Endothelial cell of umbilical vein (primary cell): ENCODE data around the gene IGSF3. TPM values are rescaled to one million over a fixed set of nuclear protein-coding genes. Genes with fewer than 3 reads are reported as not detected.

Experiments
- BruUV-seq: library from RNA; stranded (reverse); fragments of 400-500 nt; replicated peaks from 2 replicates; lab custom pipeline; 2021; lab: Mats Ljungman, UMichigan
- CTCF ChIA-PET: fragments of 300-600, 350-600 bp; sonication (Branson Sonifier 250); formaldehyde crosslinking; loops from one replicate; lab custom pipeline; 2021; ENCODE audit warnings: antibody characterized with exemption, inconsistent platforms; lab: Charles Lee
- POLR2A ChIA-PET: fragments of 300-600, 350-600 bp; sonication (Branson Sonifier 250); formaldehyde crosslinking; loops from one replicate; lab custom pipeline; 2021; ENCODE audit warnings: antibody characterized with exemption, inconsistent platforms; lab: Charles Lee
- DNase-seq: peaks from one replicate; pipeline ENCODE4 v3.0.0-alpha.2; 2011; ENCODE audit warnings: low read depth, low spot score
- FAIRE-seq: peaks from 2 replicates; lab custom pipeline; 2011; peaks lifted over from hg19 to GRCh38; lab: Jason Lieb, UNC
- H2AFZ ChIP-seq: 2 replicates; pipeline ENCODE4 v1.6.0; 2012; ENCODE audit warnings: low read depth, low read length, control low read depth, inconsistent platforms
- H3K27ac ChIP-seq: 2 replicates; pipeline ENCODE4 v1.5.1; 2011; ENCODE audit warnings: low read depth, mild to moderate bottlenecking, control low read depth, low read length, moderate library complexity; ENCODE audit not compliant: insufficient read depth
- H3K27me3 ChIP-seq, 2 experiments: 2 replicates each; pipeline versions ENCODE4 v1.6.0 to v1.6.1; 2011; ENCODE audit warnings: low read length in 2 of 2, mixed read lengths in 1 of 2; ENCODE audit not compliant: control insufficient read depth in 2 of 2, insufficient read depth in 2 of 2
- H3K36me3 ChIP-seq, 2 experiments: 2 replicates in 1 of 2; 3 replicates in 1 of 2; pipeline ENCODE4 v1.5.1; 2011; ENCODE audit warnings: low read length in 2 of 2, mild to moderate bottlenecking in 1 of 2, moderate library complexity in 1 of 2; ENCODE audit not compliant: control insufficient read depth in 2 of 2, insufficient read depth in 2 of 2; ENCODE audit errors: extremely low read depth in 1 of 2
- H3K4me1 ChIP-seq: 3 replicates; pipeline ENCODE4 v1.5.1; 2011; ENCODE audit warnings: mild to moderate bottlenecking, low read length; ENCODE audit not compliant: control insufficient read depth, insufficient read depth; ENCODE audit errors: extremely low read depth
- H3K4me2 ChIP-seq: 2 replicates; pipeline ENCODE4 v1.6.1; 2011; ENCODE audit warnings: low read length, control low read depth, mixed read lengths; ENCODE audit not compliant: insufficient read depth
- H3K4me3 ChIP-seq, 3 experiments: fragments of 200-600 bp in 1 of 3; sonication (generic), shearing (Covaris generic) in 1 of 3; replicated peaks in 1 of 3; 2 replicates each; pipeline ENCODE4 v1.5.1; 2011 to 2016; ENCODE audit warnings: control low read depth in 3 of 3, low read length in 3 of 3, mild to moderate bottlenecking in 2 of 3, inconsistent platforms in 1 of 3, low read depth in 1 of 3, moderate library complexity in 1 of 3; ENCODE audit not compliant: insufficient read depth in 1 of 3
- H3K79me2 ChIP-seq: 2 replicates; pipeline ENCODE4 v1.6.0; 2012; ENCODE audit warnings: low read length, inconsistent platforms; ENCODE audit not compliant: control insufficient read depth, insufficient read depth
- H3K9ac ChIP-seq: replicated peaks from 2 replicates; pipeline ENCODE3; 2011; ENCODE audit warnings: low read length, control low read depth; ENCODE audit not compliant: insufficient read depth; ENCODE audit errors: extremely low read depth
- H3K9me1 ChIP-seq: replicated peaks from 3 replicates; pipeline ENCODE4 v1.6.0; 2011; ENCODE audit warnings: mild to moderate bottlenecking, low read length; ENCODE audit not compliant: control insufficient read depth, insufficient read depth; ENCODE audit errors: extremely low read depth
- H3K9me3 ChIP-seq: replicated peaks from 2 replicates; pipeline ENCODE4 v1.5.1; 2012; ENCODE audit warnings: low read length, inconsistent platforms; ENCODE audit not compliant: control insufficient read depth, insufficient read depth
- H4K20me1 ChIP-seq: replicated peaks from 2 replicates; pipeline ENCODE3; 2011; ENCODE audit warnings: mild to moderate bottlenecking, low read length; ENCODE audit not compliant: control insufficient read depth, insufficient read depth; ENCODE audit errors: extremely low read depth
- CTCF ChIP-seq, 2 donors: IDR thresholded peaks; 1 replicate in 1 of 2; 2 replicates in 1 of 2; pipeline ENCODE4 v1.5.1; 2011; ENCODE audit warnings: low read length in 2 of 2, mild to moderate bottlenecking in 2 of 2, moderate library complexity in 2 of 2, control low read depth in 1 of 2, inconsistent platforms in 1 of 2, low read depth in 1 of 2; ENCODE audit not compliant: insufficient read depth in 1 of 2; ENCODE audit errors: extremely low read depth in 1 of 2
- EZH2 ChIP-seq: IDR thresholded peaks from 2 replicates; pipeline ENCODE4 v1.6.1; 2012; ENCODE audit warnings: borderline replicate concordance, low read depth, mild to moderate bottlenecking, moderate library complexity, low read length, inconsistent platforms; ENCODE audit not compliant: severe bottlenecking
- FOS ChIP-seq: IDR thresholded peaks from 2 replicates; pipeline ENCODE4 v1.6.1; 2011; ENCODE audit warnings: mild to moderate bottlenecking, low read length, moderate library complexity, borderline replicate concordance; ENCODE audit not compliant: insufficient read depth
- GATA2 ChIP-seq: IDR thresholded peaks from 2 replicates; pipeline ENCODE4 v1.7.0; 2011; ENCODE audit warnings: low read depth, mild to moderate bottlenecking, moderate library complexity, mixed read lengths, low read length; ENCODE audit not compliant: insufficient read length, insufficient read depth
- JUN ChIP-seq: IDR thresholded peaks from 2 replicates; pipeline ENCODE4 v1.6.1; 2011; ENCODE audit warnings: borderline replicate concordance, low read depth; ENCODE audit not compliant: insufficient read length, insufficient read depth
- MAX ChIP-seq: IDR thresholded peaks from 2 replicates; pipeline ENCODE4 v1.6.1; 2011; ENCODE audit not compliant: insufficient read depth, insufficient read length
- MYC ChIP-seq: IDR thresholded peaks from one replicate; pipeline ENCODE4 v1.6.1; 2011; ENCODE audit warnings: mild to moderate bottlenecking, low read depth, low read length
- POLR2A ChIP-seq: IDR thresholded peaks from 2 replicates; pipeline ENCODE4 v1.6.1; 2012; ENCODE audit warnings: low read depth, mild to moderate bottlenecking, control low read depth, low read length
- POLR2AphosphoS5 ChIP-seq: IDR thresholded peaks from 2 replicates; pipeline ENCODE4 v1.6.1; 2012; ENCODE audit warnings: low read depth, mild to moderate bottlenecking, control low read depth, low read length, moderate library complexity; ENCODE audit not compliant: insufficient read depth
- dilution Hi-C: fragments of 300-500 bp; cut with MboI; formaldehyde crosslinking; loops from one replicate; pipeline ENCODE4 v1.15.0; 2019; ENCODE audit warnings: low sequenced_read_pairs; ENCODE audit not compliant: extremely low pct_ligation_motif_present
- intact Hi-C: fragments of 100-400 bp; cut with micrococcal nuclease; formaldehyde crosslinking; loops from one replicate; pipeline ENCODE4 v1.10.0; 2022
- polyA plus RNA-seq, 4 experiments: library from polyadenylated mRNA; depleted of rRNA in 3 of 4; stranded (reverse) in 3 of 4; unstranded in 1 of 4; fragments of >200 nt; gene quantifications; 2 replicates each; pipeline versions ENCODE4 v1.2.1 to v1.2.3, GENCODE V29; 2011 to 2012; ENCODE audit warnings: missing spikeins in 1 of 4
- total RNA-seq: library from RNA; stranded (reverse); gene quantifications from 2 replicates; pipeline ENCODE4 v1.2.3, GENCODE V29; 2021

The IGSF3 gene
- total and polyA plus RNA-seq, 2 donors (not counting 3 experiments of a cell fraction or from before 2014, with no cell fraction given): 0.63 to 2.2 TPM

DNA sequence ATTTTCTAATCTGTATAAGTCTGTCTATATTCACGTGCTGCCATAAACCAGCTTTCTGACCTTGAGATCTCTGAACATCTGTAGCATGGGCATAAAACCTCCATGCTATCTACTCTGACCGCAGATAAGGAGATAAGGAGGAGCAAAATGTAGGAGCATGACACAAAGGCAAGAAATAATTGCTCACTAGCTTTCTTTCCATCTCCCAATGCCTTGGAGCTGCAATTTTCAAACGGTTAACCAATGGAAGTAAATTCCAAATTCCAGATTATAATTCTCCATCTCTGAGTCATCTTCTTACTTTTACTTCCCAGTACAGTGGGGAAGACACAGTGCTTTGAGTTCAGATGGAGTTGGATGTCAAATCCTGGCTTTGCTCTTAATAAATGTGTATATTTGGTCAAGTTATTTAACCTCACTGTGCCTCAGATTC, 138.3 kb downstream of the IGSF3 start:
- intact Hi-C loops (no loop called here), dilution Hi-C loops (no loop called here)
- FAIRE-seq: no peak
- Histone ChIP-seq H4K20me1 (no peaks in the 10 kb centered on the region), H3K4me2 (no peak overlapping the region), H3K4me3 (no peak overlapping the region), H3K79me2 (no peaks in the 10 kb centered on the region), H3K36me3 (no peaks in the 10 kb centered on the region), H3K27ac (no peak overlapping the region), H3K4me1 (no peaks in the 10 kb centered on the region), H3K27me3 (no peaks in the 10 kb centered on the region), H3K9me1 (no peaks in the 10 kb centered on the region), H3K9ac (no peak overlapping the region), H2AFZ (no peak overlapping the region), H3K9me3 (no peaks in the 10 kb centered on the region)
- POLR2A ChIA-PET: no interaction called here
- CTCF ChIA-PET: no interaction called here
- TF ChIP-seq MAX: no peak
- no peak for TF ChIP-seq CTCF (IDR thresholded peaks at IDR 0.05; ENCODE audit: extremely low read depth in 1 of 2, insufficient read depth in 1 of 2, low read depth in 1 of 2, low read length in 2 of 2)
- no peak for TF ChIP-seq MYC
- TF ChIP-seq FOS: no peak
- no peak for TF ChIP-seq GATA2
- no peak for TF ChIP-seq POLR2AphosphoS5
- TF ChIP-seq POLR2A: no peak
- TF ChIP-seq EZH2: no peak
- TF ChIP-seq JUN: no peak
- BruUV-seq: no TSS peak
- DNase-seq: no peak
